RKO (cell line): ENCODE data around the gene ANKRD2.
"Not testable (repeated sequence)": the region's sequence is repeated elsewhere in the genome, so short reads cannot be mapped to it uniquely, and the experiment has no call there.

ENCODE experiments used
- DNase-seq: peaks from one replicate; pipeline ENCODE4 v3.0.0-alpha.2; 2016; ENCODE audit warnings: low spot score

The ANKRD2 gene

GRCh38 chr10:97572214-97572989 lies at the start of gene ANKRD2:
Gene ANKRD2, plus strand, starts transcription at chr10:97572779. Its CDS starts 10 bp downstream, at chr10:97572789.
- peak; percentile 75 for DNase-seq

GRCh38 chr10:97522937-97523336 lies 49.6 kb upstream of the ANKRD2 start:
- DNase-seq = no peak

- DNase-seq = no peak
Observed at GRCh38 chr10:97525086-97525485, 47.5 kb upstream of the ANKRD2 start.

- DNase-seq = no peak
Observed at GRCh38 chr10:97525683-97526110, 46.9 kb upstream of the ANKRD2 start.

GRCh38 chr10:97528876-97529275 lies 43.7 kb upstream of the ANKRD2 start:
- DNase-seq = not testable (repeated sequence)

- no peak for DNase-seq
Observed at GRCh38 chr10:97529685-97530465, 42.7 kb upstream of the ANKRD2 start.

- peak; percentile 40 for DNase-seq
Observed at GRCh38 chr10:97531401-97531986, 41.1 kb upstream of the ANKRD2 start.

GRCh38 chr10:97532935-97533671 lies 39.5 kb upstream of the ANKRD2 start:
- DNase-seq = no peak

- no peak for DNase-seq
Observed at GRCh38 chr10:97533888-97534287, 38.7 kb upstream of the ANKRD2 start.

- no peak for DNase-seq
Observed at GRCh38 chr10:97534746-97535367, 37.7 kb upstream of the ANKRD2 start.

GRCh38 chr10:97537186-97537869 lies 35.3 kb upstream of the ANKRD2 start:
- DNase-seq = no peak

GRCh38 chr10:97538411-97538810 lies 34.2 kb upstream of the ANKRD2 start:
- no peak for DNase-seq

- no peak for DNase-seq
Observed at GRCh38 chr10:97538839-97539238, 33.7 kb upstream of the ANKRD2 start.

GRCh38 chr10:97539523-97540200 lies 32.9 kb upstream of the ANKRD2 start:
- no peak for DNase-seq

- DNase-seq = no peak
Observed at GRCh38 chr10:97540669-97541500, 31.7 kb upstream of the ANKRD2 start.

- DNase-seq = peak; percentile 94
Observed at GRCh38 chr10:97542169-97543024, 30.2 kb upstream of the ANKRD2 start.

GRCh38 chr10:97543025-97543546 lies 29.5 kb upstream of the ANKRD2 start:
- DNase-seq = peak; percentile 97
